ENCODE data around the gene ZHX3.

The ZHX3 gene

GRCh38 chr20:41204304-41205265, 112.9 kb downstream of the ZHX3 start:
- Histone ChIP-seq H3K27ac (ENCODE audit: low read length) (no peak overlapping the region), H3K4me1 (ENCODE audit: control insufficient read depth, low read depth, low read length) (no peaks in the 10 kb centered on the region), H3K9me3 (ENCODE audit: control insufficient read depth, low read depth, low read length) (no peaks in the 10 kb centered on the region), H3K4me3 (ENCODE audit: low read length) (no peak overlapping the region), H3K27me3 (ENCODE audit: control insufficient read depth, insufficient read depth, low read length) (no peaks in the 10 kb centered on the region), H3K36me3 (ENCODE audit: control insufficient read depth, low read depth, low read length) (no peaks in the 10 kb centered on the region), H3K9ac (ENCODE audit: low read length) (no peak overlapping the region)

- H3K9me3 ChIP-seq (ENCODE audit: control insufficient read depth, low read depth, low read length): peaks cover 5% of the 10 kb centered on the region
- no peaks in the 10 kb centered on the region for H3K27me3 ChIP-seq (ENCODE audit: control insufficient read depth, insufficient read depth, low read length)
- H3K36me3 ChIP-seq (ENCODE audit: control insufficient read depth, low read depth, low read length): no peaks in the 10 kb centered on the region
- H3K4me1 ChIP-seq (ENCODE audit: control insufficient read depth, low read depth, low read length): no peaks in the 10 kb centered on the region
- no peak overlapping the region for H3K9ac ChIP-seq (ENCODE audit: low read length)
- H3K27ac ChIP-seq (ENCODE audit: low read length): no peak overlapping the region
- H3K4me3 ChIP-seq (ENCODE audit: low read length): no peak overlapping the region
Observed at GRCh38 chr20:41203660-41204059, 113.9 kb downstream of the ZHX3 start.

GRCh38 chr20:41202426-41202825, 115.1 kb downstream of the ZHX3 start:
- Histone ChIP-seq H3K4me3 (ENCODE audit: low read length) (no peak overlapping the region), H3K4me1 (ENCODE audit: control insufficient read depth, low read depth, low read length) (no peaks in the 10 kb centered on the region), H3K9me3 (ENCODE audit: control insufficient read depth, low read depth, low read length) (peaks cover 5% of the 10 kb centered on the region), H3K36me3 (ENCODE audit: control insufficient read depth, low read depth, low read length) (no peaks in the 10 kb centered on the region), H3K27ac (ENCODE audit: low read length) (no peak overlapping the region), H3K27me3 (ENCODE audit: control insufficient read depth, insufficient read depth, low read length) (no peaks in the 10 kb centered on the region), H3K9ac (ENCODE audit: low read length) (no peak overlapping the region)

GRCh38 chr20:41201760-41202159, 115.8 kb downstream of the ZHX3 start:
- Histone ChIP-seq H3K9ac (ENCODE audit: low read length) (no peak overlapping the region), H3K4me1 (ENCODE audit: control insufficient read depth, low read depth, low read length) (no peaks in the 10 kb centered on the region), H3K4me3 (ENCODE audit: low read length) (no peak overlapping the region), H3K36me3 (ENCODE audit: control insufficient read depth, low read depth, low read length) (no peaks in the 10 kb centered on the region), H3K27ac (ENCODE audit: low read length) (no peak overlapping the region), H3K9me3 (ENCODE audit: control insufficient read depth, low read depth, low read length) (peaks cover 5% of the 10 kb centered on the region), H3K27me3 (ENCODE audit: control insufficient read depth, insufficient read depth, low read length) (no peaks in the 10 kb centered on the region)

GRCh38 chr20:41200446-41201202, 116.9 kb downstream of the ZHX3 start:
- H3K27me3 ChIP-seq (ENCODE audit: control insufficient read depth, insufficient read depth, low read length): no peaks in the 10 kb centered on the region
- H3K9ac ChIP-seq (ENCODE audit: low read length): no peak overlapping the region
- peaks cover 5% of the 10 kb centered on the region for H3K9me3 ChIP-seq (ENCODE audit: control insufficient read depth, low read depth, low read length)
- H3K27ac ChIP-seq (ENCODE audit: low read length): no peak overlapping the region
- H3K4me1 ChIP-seq (ENCODE audit: control insufficient read depth, low read depth, low read length): no peaks in the 10 kb centered on the region
- H3K36me3 ChIP-seq (ENCODE audit: control insufficient read depth, low read depth, low read length): no peaks in the 10 kb centered on the region
- no peak overlapping the region for H3K4me3 ChIP-seq (ENCODE audit: low read length)

GRCh38 chr20:41198443-41198842, 119.1 kb downstream of the ZHX3 start:
- H3K4me3 ChIP-seq (ENCODE audit: low read length): no peak overlapping the region
- no peak overlapping the region for H3K9ac ChIP-seq (ENCODE audit: low read length)
- H3K36me3 ChIP-seq (ENCODE audit: control insufficient read depth, low read depth, low read length): no peaks in the 10 kb centered on the region
- no peaks in the 10 kb centered on the region for H3K27me3 ChIP-seq (ENCODE audit: control insufficient read depth, insufficient read depth, low read length)
- H3K27ac ChIP-seq (ENCODE audit: low read length): no peak overlapping the region
- H3K9me3 ChIP-seq (ENCODE audit: control insufficient read depth, low read depth, low read length): peaks cover 5% of the 10 kb centered on the region
- H3K4me1 ChIP-seq (ENCODE audit: control insufficient read depth, low read depth, low read length): no peaks in the 10 kb centered on the region

GRCh38 chr20:41196653-41197225, 120.8 kb downstream of the ZHX3 start:
- Histone ChIP-seq H3K4me1 (ENCODE audit: control insufficient read depth, low read depth, low read length) (no peaks in the 10 kb centered on the region), H3K4me3 (ENCODE audit: low read length) (no peak overlapping the region), H3K36me3 (ENCODE audit: control insufficient read depth, low read depth, low read length) (no peaks in the 10 kb centered on the region), H3K9me3 (ENCODE audit: control insufficient read depth, low read depth, low read length) (peaks cover 5% of the 10 kb centered on the region), H3K9ac (ENCODE audit: low read length) (no peak overlapping the region), H3K27me3 (ENCODE audit: control insufficient read depth, insufficient read depth, low read length) (no peaks in the 10 kb centered on the region), H3K27ac (ENCODE audit: low read length) (no peak overlapping the region)

- no peaks in the 10 kb centered on the region for H3K36me3 ChIP-seq (ENCODE audit: control insufficient read depth, low read depth, low read length)
- no peaks in the 10 kb centered on the region for H3K9me3 ChIP-seq (ENCODE audit: control insufficient read depth, low read depth, low read length)
- H3K27ac ChIP-seq (ENCODE audit: low read length): no peak overlapping the region
- no peak overlapping the region for H3K9ac ChIP-seq (ENCODE audit: low read length)
- H3K4me1 ChIP-seq (ENCODE audit: control insufficient read depth, low read depth, low read length): no peaks in the 10 kb centered on the region
- no peaks in the 10 kb centered on the region for H3K27me3 ChIP-seq (ENCODE audit: control insufficient read depth, insufficient read depth, low read length)
- no peak overlapping the region for H3K4me3 ChIP-seq (ENCODE audit: low read length)
Observed at GRCh38 chr20:41192575-41192974, 125.0 kb downstream of the ZHX3 start.

GRCh38 chr20:41191562-41192500, 125.7 kb downstream of the ZHX3 start:
- Histone ChIP-seq H3K4me1 (ENCODE audit: control insufficient read depth, low read depth, low read length) (no peaks in the 10 kb centered on the region), H3K9ac (ENCODE audit: low read length) (no peak overlapping the region), H3K27me3 (ENCODE audit: control insufficient read depth, insufficient read depth, low read length) (no peaks in the 10 kb centered on the region), H3K27ac (ENCODE audit: low read length) (no peak overlapping the region), H3K36me3 (ENCODE audit: control insufficient read depth, low read depth, low read length) (no peaks in the 10 kb centered on the region), H3K9me3 (ENCODE audit: control insufficient read depth, low read depth, low read length) (no peaks in the 10 kb centered on the region), H3K4me3 (ENCODE audit: low read length) (no peak overlapping the region)

GRCh38 chr20:41187668-41188067, 129.9 kb downstream of the ZHX3 start:
- no peak overlapping the region for H3K4me3 ChIP-seq (ENCODE audit: low read length)

More at GRCh38 chr20:41187668-41188067, 129.9 kb downstream of the ZHX3 start:
- no peak overlapping the region for H3K27ac ChIP-seq (ENCODE audit: low read length)
- H3K4me1 ChIP-seq (ENCODE audit: control insufficient read depth, low read depth, low read length): no peaks in the 10 kb centered on the region
- H3K27me3 ChIP-seq (ENCODE audit: control insufficient read depth, insufficient read depth, low read length): no peaks in the 10 kb centered on the region
- no peaks in the 10 kb centered on the region for H3K36me3 ChIP-seq (ENCODE audit: control insufficient read depth, low read depth, low read length)
- no peaks in the 10 kb centered on the region for H3K9me3 ChIP-seq (ENCODE audit: control insufficient read depth, low read depth, low read length)
- no peak overlapping the region for H3K9ac ChIP-seq (ENCODE audit: low read length)

All from iPS-18a (cell line).